Activated gamma-delta T cell treated with Interleukin-2 at 50 U/mL for 16 hours (primary cell): ENCODE measurements around the gene ADAMTS16.

Experiments used
- DNase-seq: peaks from one replicate; pipeline ENCODE4 v3.0.0-alpha.2; 2020

Gene ADAMTS16

DNA sequence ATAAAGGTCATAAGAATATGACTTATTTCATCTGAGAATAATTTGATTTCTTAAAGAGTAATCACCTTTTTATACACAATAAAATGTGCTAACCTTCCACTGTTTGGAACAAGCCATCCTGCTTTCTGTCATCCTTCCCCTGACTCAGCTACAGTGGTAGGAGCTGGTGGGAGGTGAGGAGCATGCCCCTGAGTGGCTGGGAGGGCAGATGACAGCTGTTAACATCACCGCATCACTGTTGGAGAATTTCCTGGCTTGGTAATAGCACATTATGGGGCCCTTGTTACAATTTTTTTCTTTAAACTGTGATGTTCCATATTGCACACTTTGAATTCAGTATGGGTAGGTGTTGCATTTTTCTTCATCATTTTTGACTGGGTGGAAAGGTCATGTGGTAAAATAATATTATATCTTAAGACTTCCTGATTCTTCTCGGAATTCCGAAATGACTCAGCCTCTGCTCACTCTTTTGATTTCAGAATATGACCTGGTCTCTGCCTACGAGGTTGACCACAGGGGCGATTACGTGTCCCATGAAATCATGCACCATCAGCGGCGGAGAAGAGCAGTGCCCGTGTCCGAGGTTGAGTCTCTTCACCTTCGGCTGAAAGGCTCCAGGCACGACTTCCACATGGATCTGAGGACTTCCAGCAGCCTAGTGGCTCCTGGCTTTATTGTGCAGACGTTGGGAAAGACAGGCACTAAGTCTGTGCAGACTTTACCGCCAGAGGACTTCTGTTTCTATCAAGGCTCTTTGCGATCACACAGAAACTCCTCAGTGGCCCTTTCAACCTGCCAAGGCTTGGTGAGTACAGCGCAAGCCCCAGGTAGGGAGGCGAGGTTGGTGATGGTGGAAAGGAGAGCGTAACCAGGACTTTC is 5.8 kb downstream of the ADAMTS16 start:
- no peak for DNase-seq

GRCh38 chr5:5146530-5147160 is 6.5 kb downstream of the ADAMTS16 start:
- DNase-seq = no peak

GRCh38 chr5:5149154-5149553 is 9.0 kb downstream of the ADAMTS16 start:
- DNase-seq = no peak

DNA sequence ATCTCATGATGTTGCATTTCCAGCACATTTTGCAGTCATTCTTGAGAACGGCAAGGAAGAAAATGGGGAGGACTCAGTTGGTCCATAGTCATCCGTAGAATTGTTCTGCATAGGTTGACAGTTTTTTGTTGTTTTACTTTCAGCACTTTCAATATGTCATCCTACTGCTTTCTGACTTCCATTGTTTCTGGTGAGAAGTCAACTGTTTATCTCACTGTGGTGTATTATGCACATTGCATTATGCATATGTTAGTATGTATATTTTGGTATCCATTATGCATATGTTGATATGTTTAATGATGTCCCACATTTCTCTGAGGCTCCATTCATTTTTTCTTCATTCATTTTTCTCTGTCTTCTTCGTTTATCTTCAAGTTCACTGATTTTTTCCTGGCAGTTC is 10.5 kb downstream of the ADAMTS16 start:
- DNase-seq = no peak

DNA sequence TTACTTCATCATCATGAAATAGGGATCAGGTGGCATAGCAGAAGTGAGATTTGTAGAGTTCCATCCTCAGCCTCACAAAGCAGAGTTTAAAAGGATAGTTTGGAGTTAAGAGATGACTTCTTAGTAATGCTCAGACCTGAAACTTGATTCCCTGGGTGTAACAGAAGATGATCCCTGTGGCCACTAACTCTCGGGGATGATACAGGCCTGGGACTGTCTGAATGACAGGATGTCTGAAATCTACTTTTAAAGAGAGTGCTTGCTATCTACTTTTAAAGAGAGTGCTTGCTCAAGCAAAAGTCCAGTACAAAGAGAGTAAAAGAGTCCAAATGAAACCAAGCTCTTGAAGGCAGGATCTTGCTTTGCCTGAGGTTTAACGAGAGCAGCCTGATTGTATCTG is 14.6 kb downstream of the ADAMTS16 start:
- no peak for DNase-seq

DNA sequence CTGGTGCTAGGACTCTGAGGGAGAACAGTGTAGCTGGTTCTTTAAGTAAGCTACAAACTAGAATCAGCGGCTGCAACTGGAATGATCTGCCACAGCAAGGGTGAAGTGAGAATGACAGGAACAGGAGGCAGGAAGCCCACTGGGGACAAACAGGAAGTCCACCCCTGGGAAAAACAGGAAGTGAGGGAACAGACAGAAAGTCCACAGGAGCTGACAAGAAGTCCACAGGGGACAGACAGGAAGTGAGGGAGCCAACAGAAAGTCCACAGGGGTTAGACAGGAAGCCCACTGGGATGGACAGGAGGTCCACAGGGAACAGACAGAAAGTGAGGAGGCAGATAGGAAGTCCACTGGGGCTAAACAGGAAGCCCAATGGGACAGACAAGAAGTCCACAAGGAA is 15.5 kb downstream of the ADAMTS16 start:
- no peak for DNase-seq

- DNase-seq = no peak
Observed at GRCh38 chr5:5156471-5157082, 16.4 kb downstream of the ADAMTS16 start.

DNA sequence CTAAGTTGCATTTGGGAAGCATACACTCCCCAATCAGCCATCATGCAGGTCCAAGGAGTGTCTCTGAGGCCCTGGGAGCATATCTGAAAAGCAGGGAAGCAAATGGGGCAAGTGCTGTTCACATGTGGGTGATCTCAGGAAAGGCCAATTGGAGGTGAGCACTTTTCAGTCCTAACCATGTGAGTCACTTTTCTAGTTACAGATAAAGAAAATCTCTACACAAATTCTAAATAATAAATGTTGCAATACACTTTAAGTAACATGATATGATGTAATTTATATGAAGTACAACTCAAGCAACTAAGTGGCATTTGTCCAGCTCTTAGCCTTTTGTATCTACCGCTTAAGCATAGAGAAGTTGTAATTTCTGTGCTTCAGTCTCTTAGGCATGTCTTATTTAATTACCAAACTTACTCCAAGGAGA is 18.4 kb downstream of the ADAMTS16 start:
- no peak for DNase-seq

DNA sequence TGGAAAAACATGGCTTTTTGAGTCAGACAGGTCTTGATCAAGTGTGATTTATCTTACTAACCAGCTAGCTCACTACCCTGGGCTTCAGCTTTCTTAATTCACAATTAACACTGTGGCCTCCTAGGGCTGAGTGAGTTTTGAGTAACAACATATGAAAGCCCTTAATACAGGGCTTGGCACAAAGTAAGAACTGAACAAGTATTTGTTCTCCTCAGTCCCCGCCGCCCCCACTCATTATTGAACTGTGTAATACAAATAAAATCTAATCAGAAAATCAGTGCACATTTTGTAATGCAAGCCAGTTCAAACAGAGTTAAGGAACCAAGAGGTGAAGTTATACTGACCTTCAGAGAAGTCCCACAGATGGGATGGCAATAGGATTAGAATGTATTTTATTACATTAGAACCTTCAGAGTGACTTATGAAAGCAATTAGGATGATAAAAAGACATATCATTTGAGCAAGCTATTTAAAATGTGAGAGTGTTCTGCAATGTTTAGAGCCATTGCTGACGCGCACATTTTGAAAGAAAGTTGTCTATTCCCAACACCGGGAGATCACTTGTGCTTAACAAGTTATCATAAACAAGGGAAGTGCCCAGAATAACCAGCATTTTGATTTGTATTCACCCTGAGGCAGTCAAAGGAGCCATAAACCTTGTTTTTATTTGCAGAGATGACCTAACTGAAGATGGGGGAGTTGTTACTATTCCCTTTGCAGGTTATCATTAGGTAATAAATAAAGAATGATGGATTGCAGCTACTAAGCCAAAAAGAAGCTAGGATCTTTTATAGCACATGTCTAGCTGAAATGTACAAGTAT is 19.4 kb downstream of the ADAMTS16 start:
- no peak for DNase-seq

GRCh38 chr5:5164163-5164562 is 24.0 kb downstream of the ADAMTS16 start:
- no peak for DNase-seq

- DNase-seq = no peak
Observed at GRCh38 chr5:5165541-5166002, 25.4 kb downstream of the ADAMTS16 start.

DNA sequence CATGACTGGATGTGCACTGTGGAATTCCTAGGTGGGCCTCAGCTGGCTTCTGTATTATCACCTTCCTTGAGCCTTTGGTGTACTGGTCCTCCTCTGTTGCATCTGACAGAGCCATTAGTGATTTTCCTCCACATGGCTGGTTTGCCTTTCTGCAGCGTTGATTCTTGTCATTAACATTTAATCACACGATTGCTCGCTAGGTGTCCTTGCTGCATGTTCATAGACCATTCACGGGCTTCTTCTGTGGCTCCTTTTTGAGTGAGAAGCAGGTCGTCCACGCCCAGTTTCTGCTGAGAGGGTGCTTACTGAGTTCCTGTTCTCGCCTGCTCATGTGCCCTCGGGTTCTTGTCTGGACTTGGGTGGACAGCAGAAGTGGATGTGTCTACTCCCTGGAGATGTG is 29.3 kb downstream of the ADAMTS16 start:
- DNase-seq = no peak

DNA sequence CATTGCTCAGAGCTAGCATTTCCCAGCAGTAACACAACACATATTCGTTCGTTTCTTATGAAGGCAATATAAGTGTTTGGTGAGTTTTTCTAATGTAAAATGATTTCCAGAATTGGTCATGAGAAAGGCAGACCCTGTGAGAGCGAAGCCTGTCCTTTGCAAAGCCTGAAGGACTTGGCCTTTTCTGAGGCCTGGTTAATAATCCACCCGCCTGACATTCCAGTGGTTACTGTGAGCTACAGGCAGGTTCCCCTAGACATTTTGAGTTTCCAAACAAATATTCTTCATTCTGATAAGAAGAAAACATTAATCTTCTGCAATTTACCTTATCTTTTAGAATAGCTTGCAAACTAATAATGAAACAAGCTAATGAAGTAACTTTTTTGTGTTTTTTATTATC is 38.0 kb downstream of the ADAMTS16 start:
- no peak for DNase-seq

- DNase-seq = no peak
Observed at GRCh38 chr5:5178580-5178979, 38.5 kb downstream of the ADAMTS16 start.

GRCh38 chr5:5179079-5179478 is 38.9 kb downstream of the ADAMTS16 start:
- DNase-seq = no peak

DNA sequence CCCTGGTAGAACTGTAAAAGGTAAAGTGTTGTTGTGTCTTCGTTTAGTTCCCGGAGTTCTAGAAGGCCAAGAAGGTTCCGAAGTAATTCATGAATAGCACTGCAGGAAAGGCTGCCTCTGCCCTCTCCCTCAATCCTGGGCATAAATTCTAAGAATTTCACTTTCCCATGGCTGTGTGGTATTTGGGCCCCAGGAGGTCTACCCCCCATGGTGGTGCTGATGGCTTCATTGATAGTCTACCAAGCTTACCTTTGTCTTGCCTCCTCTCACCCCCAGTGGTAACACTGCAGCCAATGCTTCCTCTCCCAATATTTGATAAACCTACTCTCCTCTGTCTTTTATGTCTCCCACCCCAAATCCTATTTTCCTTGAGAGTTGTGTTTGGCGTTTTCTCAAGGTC is 39.5 kb downstream of the ADAMTS16 start:
- no peak for DNase-seq

GRCh38 chr5:5181650-5182324 is 41.7 kb downstream of the ADAMTS16 start:
- DNase-seq = no peak

GRCh38 chr5:5182508-5183188 is 42.5 kb downstream of the ADAMTS16 start:
- DNase-seq = no peak

GRCh38 chr5:5183189-5183699 is 43.1 kb downstream of the ADAMTS16 start:
- no peak for DNase-seq

GRCh38 chr5:5183933-5184332 is 43.8 kb downstream of the ADAMTS16 start:
- DNase-seq = no peak

GRCh38 chr5:5188376-5189050 is 48.4 kb downstream of the ADAMTS16 start:
- DNase-seq = no peak
